Trophoblast cell (in vitro differentiated cells and primary cell): ENCODE results near the gene RGS14.

ENCODE experiments used
- DNase-seq, 2 donors: peaks; one replicate each; pipeline ENCODE4 v3.0.0-alpha.2; 2016
- H2AFZ ChIP-seq: 2 replicates; pipeline ENCODE4 v1.6.1; 2013; ENCODE audit warnings: low read length, moderate library complexity, mild to moderate bottlenecking; ENCODE audit not compliant: insufficient read depth, poor library complexity
- H2AK5ac ChIP-seq: 2 replicates; pipeline ENCODE4 v1.6.1; 2013; ENCODE audit warnings: mild to moderate bottlenecking, low read length
- H2BK120ac ChIP-seq: 2 replicates; pipeline ENCODE4 v1.6.1; 2013; ENCODE audit warnings: low read length, mild to moderate bottlenecking, moderate library complexity; ENCODE audit not compliant: insufficient read depth, poor library complexity
- H2BK12ac ChIP-seq: 2 replicates; pipeline ENCODE4 v1.6.1; 2013; ENCODE audit warnings: mild to moderate bottlenecking, low read length, moderate library complexity
- H2BK5ac ChIP-seq: 2 replicates; pipeline ENCODE4 v1.6.1; 2013; ENCODE audit warnings: low read length, low read depth, moderate library complexity, mild to moderate bottlenecking; ENCODE audit not compliant: poor library complexity
- H3K14ac ChIP-seq: 2 replicates; pipeline ENCODE4 v1.6.1; 2013; ENCODE audit warnings: mild to moderate bottlenecking, low read length
- H3K18ac ChIP-seq: 2 replicates; pipeline ENCODE4 v1.6.1; 2013; ENCODE audit warnings: mild to moderate bottlenecking, low read length
- H3K23ac ChIP-seq: 2 replicates; pipeline ENCODE4 v1.6.1; 2013; ENCODE audit warnings: low read length
- H3K27ac ChIP-seq: 2 replicates; pipeline ENCODE4 v1.5.1; 2013; ENCODE audit warnings: low read depth, mild to moderate bottlenecking, inconsistent platforms, low read length, moderate library complexity
- H3K27me3 ChIP-seq: 2 replicates; pipeline ENCODE4 v1.6.1; 2013; ENCODE audit warnings: inconsistent platforms, mild to moderate bottlenecking, low read length, moderate library complexity; ENCODE audit not compliant: insufficient read depth
- H3K36me3 ChIP-seq, 2 experiments: 1 replicate in 1 of 2; 2 replicates in 1 of 2; pipeline ENCODE4 v1.6.1; 2013; ENCODE audit warnings: low read length in 2 of 2, mild to moderate bottlenecking in 2 of 2, moderate library complexity in 1 of 2; ENCODE audit not compliant: insufficient read depth in 2 of 2, control insufficient read depth in 1 of 2
- H3K4ac ChIP-seq: 2 replicates; pipeline ENCODE4 v1.6.1; 2013; ENCODE audit warnings: low read depth, mild to moderate bottlenecking, low read length, moderate library complexity
- H3K4me1 ChIP-seq, 2 experiments: 1 replicate in 1 of 2; 2 replicates in 1 of 2; pipeline ENCODE4 v1.6.1; 2013; ENCODE audit warnings: low read length in 2 of 2, mild to moderate bottlenecking in 2 of 2, moderate library complexity in 1 of 2; ENCODE audit not compliant: insufficient read depth in 2 of 2, control insufficient read depth in 1 of 2
- H3K4me2 ChIP-seq: 2 replicates; pipeline ENCODE4 v1.6.1; 2013; ENCODE audit warnings: inconsistent platforms, mild to moderate bottlenecking, low read length, moderate library complexity
- H3K4me3 ChIP-seq: 2 replicates; pipeline ENCODE4 v1.5.1; 2013; ENCODE audit warnings: mild to moderate bottlenecking, low read depth, low read length, inconsistent platforms
- H3K79me1 ChIP-seq: one replicate; pipeline ENCODE4 v1.6.1; 2013; ENCODE audit warnings: low read length
- H3K79me2 ChIP-seq: 2 replicates; pipeline ENCODE4 v1.6.1; 2013; ENCODE audit warnings: low read length, mild to moderate bottlenecking; ENCODE audit not compliant: control insufficient read depth, insufficient read depth, poor library complexity
- H3K9ac ChIP-seq: 2 replicates; pipeline ENCODE4 v1.6.1; 2013; ENCODE audit warnings: mild to moderate bottlenecking, low read length
- H3K9me3 ChIP-seq: 2 replicates; pipeline ENCODE4 v1.6.1; 2013; ENCODE audit warnings: low read depth, mild to moderate bottlenecking, control low read depth, inconsistent platforms, low read length; ENCODE audit not compliant: insufficient read depth
- H4K12ac ChIP-seq: 2 replicates; pipeline ENCODE4 v1.6.1; 2013; ENCODE audit warnings: low read depth, mild to moderate bottlenecking, low read length, moderate library complexity
- H4K8ac ChIP-seq: 2 replicates; pipeline ENCODE4 v1.6.1; 2013; ENCODE audit warnings: low read depth, mild to moderate bottlenecking, low read length, moderate library complexity
- H4K91ac ChIP-seq: one replicate; pipeline ENCODE4 v1.6.1; 2013; ENCODE audit warnings: low read depth, mild to moderate bottlenecking, low read length, moderate library complexity
- WGBS: extraction: QIAGEN DNeasy Blood & Tissue Kit; methylation state at CpG from one replicate; pipeline ENCODE4 v1.1.7; 2013; ENCODE audit warnings: missing lambda C conversion rate; ENCODE audit not compliant: insufficient read length, insufficient coverage; ENCODE audit errors: extremely low coverage; 5-methylcytosine and 5-hydroxymethylcytosine counted together

RGS14 gene

DNA sequence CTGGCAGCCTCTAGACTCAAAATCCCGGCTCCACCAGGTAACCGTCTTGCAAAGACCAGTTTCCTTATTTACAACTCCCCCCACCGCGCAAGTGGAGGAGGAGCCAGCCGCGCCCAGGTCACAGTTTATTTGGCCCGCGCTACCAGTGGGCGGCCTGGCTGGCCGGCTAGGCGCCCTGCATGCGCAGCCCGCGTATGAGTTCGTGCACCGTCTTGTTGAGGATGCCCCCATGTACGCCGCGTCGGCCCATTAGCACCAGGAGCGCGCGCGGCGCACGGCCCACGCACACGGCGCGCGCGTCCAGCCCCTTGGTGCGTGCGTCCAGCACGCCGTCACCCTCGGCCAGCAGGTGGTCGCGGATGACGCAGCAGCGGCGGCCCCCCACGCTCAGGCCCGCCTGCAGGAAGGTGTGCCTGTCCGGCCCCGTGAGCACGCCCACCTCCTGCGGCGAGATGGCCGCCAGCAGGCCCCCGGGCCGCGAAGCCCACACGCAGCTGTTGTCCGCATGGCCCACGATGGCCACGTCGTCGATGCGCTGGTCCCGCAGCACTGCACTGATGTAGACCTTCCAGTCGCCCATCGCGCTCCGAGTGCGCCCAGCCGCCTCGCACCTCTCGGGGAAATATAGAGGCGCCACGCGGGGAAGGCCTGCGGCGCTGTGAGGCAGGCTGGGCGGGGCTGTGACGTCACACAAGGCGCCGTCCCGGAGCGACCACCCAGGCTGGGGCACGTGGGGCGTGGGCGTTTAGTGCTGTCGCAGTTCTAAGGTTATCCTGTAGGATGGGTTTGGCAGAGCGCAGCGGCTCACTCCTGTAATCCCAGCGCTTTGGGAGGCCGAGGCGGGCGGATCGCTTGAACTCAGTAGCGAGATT lies 42.5 kb downstream of the RGS14 start, which contains the start of gene PFN3:
Gene PFN3 (minus strand): TSS at position 665 of the 872 bp plus-strand sequence. CDS start 85 bp downstream, at position 580.
- H4K8ac ChIP-seq: no peak within 1 kb of the TSS
- peaks cover 14 to 23% of the 10 kb centered on the region in 2 experiments for H3K4me1 ChIP-seq
- no peaks in the 10 kb centered on the region for H3K79me2 ChIP-seq
- H2BK5ac ChIP-seq: no peak within 1 kb of the TSS
- no peak within 1 kb of the TSS for H3K27ac ChIP-seq
- H2BK120ac ChIP-seq: no peak within 1 kb of the TSS
- no peak within 1 kb of the TSS for H4K12ac ChIP-seq
- no peak within 1 kb of the TSS for H3K18ac ChIP-seq
- DNase-seq: peak in 1 of 2 donors; percentile 25
- no peak within 1 kb of the TSS for H4K91ac ChIP-seq
- H3K4me2 ChIP-seq: no peak within 1 kb of the TSS
- no peak within 1 kb of the TSS for H2BK12ac ChIP-seq
- no peak within 1 kb of the TSS for H2AK5ac ChIP-seq
- H3K14ac ChIP-seq: no peak within 1 kb of the TSS
- no peak within 1 kb of the TSS for H3K9ac ChIP-seq
- peaks cover 1% of the 10 kb centered on the region for H3K9me3 ChIP-seq
- WGBS: no CpG with 5 or more reads among the region's 92 CpGs
- H3K4me3 ChIP-seq: no peak within 1 kb of the TSS
- H3K36me3 ChIP-seq: no peaks in the 10 kb centered on the region
- H3K27me3 ChIP-seq: peaks cover 23% of the 10 kb centered on the region
- no peak within 1 kb of the TSS for H2AFZ ChIP-seq
- H3K23ac ChIP-seq: no peak within 1 kb of the TSS
- no peak within 1 kb of the TSS for H3K4ac ChIP-seq
- peaks cover 2% of the 10 kb centered on the region for H3K79me1 ChIP-seq

- Histone ChIP-seq H4K12ac (peak overlapping the region; percentile 9), H3K9ac (no peak overlapping the region), H3K27me3 (peaks cover 28% of the 10 kb centered on the region), H2AFZ (peak overlapping the region; percentile 72), H3K23ac (no peak overlapping the region), H2BK5ac (no peak overlapping the region), H3K79me2 (no peaks in the 10 kb centered on the region), H3K4me1 (peaks cover 14 to 23% of the 10 kb centered on the region in 2 experiments), H2AK5ac (no peak overlapping the region), H3K36me3 (no peaks in the 10 kb centered on the region), H3K4me2 (peak overlapping the region; percentile 97), H3K4me3 (no peak overlapping the region), H4K91ac (no peak overlapping the region), H4K8ac (peak overlapping the region; percentile 89), H2BK12ac (no peak overlapping the region), H3K79me1 (peaks cover 2% of the 10 kb centered on the region), H3K18ac (no peak overlapping the region), H3K9me3 (no peaks in the 10 kb centered on the region), H3K14ac (no peak overlapping the region), H2BK120ac (no peak overlapping the region), H3K27ac (no peak overlapping the region), H3K4ac (no peak overlapping the region)
- peak; percentile 79 to 85 for DNase-seq
- WGBS: no CpG with 5 or more reads among the region's 49 CpGs
Measured at GRCh38 chr5:177402271-177403043, 44.7 kb downstream of the RGS14 start.

DNA sequence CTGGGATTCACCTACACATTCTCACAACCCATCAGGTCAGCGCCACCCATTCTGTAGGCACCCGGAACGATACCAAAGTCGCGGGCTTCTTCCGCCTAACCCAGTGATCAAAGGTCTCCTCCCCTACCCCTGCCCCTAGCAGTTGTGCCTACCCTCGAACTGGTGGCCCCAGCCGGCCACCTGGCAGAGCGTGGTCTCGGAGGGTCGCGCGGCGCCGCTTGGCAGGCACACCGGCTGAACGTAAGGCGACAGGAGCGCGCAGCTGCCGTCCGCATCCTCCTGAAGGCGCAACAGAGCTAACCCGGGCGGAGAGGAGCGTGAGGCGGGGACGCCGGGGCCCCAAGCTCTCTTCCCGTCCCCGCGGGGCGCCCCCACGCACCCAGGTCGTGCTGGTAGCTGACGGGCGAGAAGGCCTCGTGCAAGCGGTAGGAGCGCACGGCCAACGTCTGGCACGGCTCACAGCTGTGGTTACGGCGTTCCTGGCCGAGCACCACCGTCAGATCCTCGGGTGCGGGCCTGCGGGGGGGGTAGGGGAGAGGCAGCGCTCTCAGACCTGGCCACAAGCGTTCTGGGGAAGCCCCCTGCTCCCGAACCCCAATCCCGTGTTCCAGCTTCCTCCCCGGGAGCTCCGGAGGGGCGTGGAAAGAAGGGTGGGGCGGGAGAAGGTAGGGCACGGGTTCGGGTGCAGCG lies 45.5 kb downstream of the RGS14 start:
- Histone ChIP-seq H2BK120ac (no peak overlapping the region), H2BK5ac (no peak overlapping the region), H3K9ac (no peak overlapping the region), H3K18ac (no peak overlapping the region), H2AFZ (peak overlapping the region; percentile 74), H3K14ac (no peak overlapping the region), H4K91ac (no peak overlapping the region), H3K79me2 (no peaks in the 10 kb centered on the region), H3K23ac (no peak overlapping the region), H4K8ac (peak overlapping the region; percentile 3), H3K9me3 (peaks cover 1% of the 10 kb centered on the region), H2AK5ac (no peak overlapping the region), H3K4me2 (peak overlapping the region; percentile 97), H3K4me1 (peaks cover 14 to 23% of the 10 kb centered on the region in 2 experiments), H3K36me3 (no peaks in the 10 kb centered on the region), H3K27me3 (peaks cover 28% of the 10 kb centered on the region), H2BK12ac (no peak overlapping the region), H3K4ac (no peak overlapping the region), H3K79me1 (peaks cover 2% of the 10 kb centered on the region), H3K4me3 (peak overlapping the region; percentile 54), H3K27ac (no peak overlapping the region), H4K12ac (no peak overlapping the region)
- DNase-seq: peak; percentile 24 to 43
- no CpG with 5 or more reads among the region's 61 CpGs for WGBS
